ENCODE data around the gene COX7A2L.
"Not testable (repeated sequence)": the region's sequence is repeated elsewhere in the genome, so short reads cannot be mapped to it uniquely, and the experiment has no call there.

The COX7A2L gene

GRCh38 chr2:42339191-42339912 lies 21.7 kb downstream of the COX7A2L start:
- DNase-seq (ENCODE audit: low read depth): no peak

GRCh38 chr2:42338567-42339190 lies 22.3 kb downstream of the COX7A2L start:
- no peak for DNase-seq (ENCODE audit: low read depth)

DNA sequence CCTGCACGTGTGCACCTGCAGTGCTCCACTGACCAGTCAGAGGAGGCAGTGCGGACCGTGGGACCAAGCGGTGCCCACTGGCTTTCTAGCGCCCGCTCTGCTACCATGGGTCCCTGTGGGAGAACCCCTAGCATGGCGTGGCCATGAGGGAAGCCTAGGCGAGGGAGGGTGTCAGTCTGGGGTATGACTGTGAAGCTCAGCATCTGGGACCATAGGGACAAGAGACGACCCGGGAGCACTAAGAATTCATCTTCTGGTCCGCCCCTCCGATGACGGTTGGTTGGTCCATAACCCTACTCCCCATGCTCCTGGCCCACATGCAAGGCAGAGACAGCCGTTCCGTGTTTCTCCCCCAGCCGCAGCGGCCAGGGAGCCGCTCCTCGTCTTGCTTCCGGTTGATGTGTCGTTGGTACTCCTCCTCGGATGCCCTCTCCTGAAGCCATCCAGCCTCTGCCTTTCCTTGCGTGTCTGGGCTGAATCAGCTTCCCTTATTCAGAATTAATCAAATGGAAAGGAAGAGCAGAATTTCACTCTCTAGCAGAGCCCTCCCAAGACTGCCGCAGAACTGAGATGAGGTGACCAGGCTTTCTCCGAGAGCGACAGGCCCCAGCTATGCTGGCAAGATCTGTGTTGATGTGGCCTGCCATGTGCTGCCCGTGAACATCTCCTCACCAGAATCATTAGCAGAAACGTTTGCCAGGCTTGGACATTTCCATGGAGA lies 23.0 kb downstream of the COX7A2L start:
- DNase-seq (ENCODE audit: low read depth): no peak

GRCh38 chr2:42337356-42337820 lies 23.6 kb downstream of the COX7A2L start:
- DNase-seq (ENCODE audit: low read depth): no peak

- no peak for DNase-seq (ENCODE audit: low read depth)
Measured at GRCh38 chr2:42336361-42336965, 24.6 kb downstream of the COX7A2L start.

- no peak for DNase-seq (ENCODE audit: low read depth)
Measured at GRCh38 chr2:42335514-42336104, 25.4 kb downstream of the COX7A2L start.

- DNase-seq (ENCODE audit: low read depth): not testable (repeated sequence)
Measured at GRCh38 chr2:42334865-42335264, 26.2 kb downstream of the COX7A2L start.

DNA sequence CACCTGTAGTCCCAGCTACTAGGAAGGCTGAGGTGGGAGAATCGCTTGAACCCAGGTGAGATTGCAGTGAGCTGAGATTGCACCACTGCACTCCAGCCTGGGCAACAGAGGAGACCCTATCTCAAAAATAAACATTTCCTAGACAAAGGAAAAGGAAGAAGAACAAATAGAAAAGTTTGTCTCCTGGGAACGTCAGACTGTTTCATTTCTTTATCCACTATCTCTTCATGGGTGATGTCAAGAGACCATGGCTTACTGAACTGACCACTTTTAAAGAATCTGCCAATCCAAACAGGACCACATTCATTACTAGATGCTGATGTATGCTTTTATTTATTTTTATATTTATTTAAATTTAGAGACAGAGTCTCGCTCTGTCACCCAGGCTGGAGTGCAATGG lies 26.8 kb downstream of the COX7A2L start:
- DNase-seq (ENCODE audit: low read depth): no peak

GRCh38 chr2:42333579-42333978 lies 27.4 kb downstream of the COX7A2L start:
- no peak for DNase-seq (ENCODE audit: low read depth)

- DNase-seq (ENCODE audit: low read depth): no peak
Measured at GRCh38 chr2:42332575-42332974, 28.4 kb downstream of the COX7A2L start.

DNA sequence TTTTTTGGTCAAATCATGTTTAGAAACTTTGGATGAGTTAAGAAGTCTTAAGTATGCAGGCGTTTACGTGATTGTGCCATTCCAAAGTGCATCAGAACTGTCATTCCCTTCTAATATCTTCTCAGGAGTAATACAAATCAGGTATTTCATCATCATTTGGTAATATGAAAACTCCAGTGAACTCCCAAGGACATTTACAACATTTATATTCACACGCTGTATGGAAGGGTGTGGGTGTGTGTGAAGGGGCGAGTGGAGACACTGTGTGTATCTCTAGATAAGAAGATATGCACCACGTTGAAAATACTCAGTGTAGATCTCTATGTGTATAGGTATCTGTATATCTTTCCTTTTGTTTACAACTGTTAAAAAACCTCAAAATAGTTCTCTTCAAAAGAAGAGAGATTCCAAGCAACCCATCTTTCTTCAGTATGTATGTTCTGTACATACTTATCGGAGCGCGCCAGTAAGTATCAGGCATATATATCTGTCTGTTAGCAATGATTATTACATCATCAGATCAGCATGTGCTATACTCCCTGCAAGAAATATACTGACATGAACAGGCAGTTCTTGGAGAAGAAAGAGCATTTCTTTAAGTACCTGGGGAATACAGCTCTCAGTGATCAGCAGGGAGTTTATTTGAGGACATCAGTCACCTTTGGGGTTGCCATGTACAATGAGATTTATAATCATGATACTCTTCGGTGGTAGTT lies 29.3 kb downstream of the COX7A2L start:
- no peak for DNase-seq (ENCODE audit: low read depth)

DNA sequence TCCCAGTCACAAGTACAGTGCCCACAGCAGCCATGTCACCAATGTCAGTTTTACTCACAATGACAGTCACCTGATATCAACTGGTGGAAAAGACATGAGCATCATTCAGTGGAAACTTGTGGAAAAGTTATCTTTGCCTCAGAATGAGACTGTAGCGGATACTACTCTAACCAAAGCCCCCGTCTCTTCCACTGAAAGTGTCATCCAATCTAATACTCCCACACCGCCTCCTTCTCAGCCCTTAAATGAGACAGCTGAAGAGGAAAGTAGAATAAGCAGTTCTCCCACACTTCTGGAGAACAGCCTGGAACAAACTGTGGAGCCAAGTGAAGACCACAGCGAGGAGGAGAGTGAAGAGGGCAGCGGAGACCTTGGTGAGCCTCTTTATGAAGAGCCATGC lies 31.3 kb downstream of the COX7A2L start:
- no peak for DNase-seq (ENCODE audit: low read depth)

DNA sequence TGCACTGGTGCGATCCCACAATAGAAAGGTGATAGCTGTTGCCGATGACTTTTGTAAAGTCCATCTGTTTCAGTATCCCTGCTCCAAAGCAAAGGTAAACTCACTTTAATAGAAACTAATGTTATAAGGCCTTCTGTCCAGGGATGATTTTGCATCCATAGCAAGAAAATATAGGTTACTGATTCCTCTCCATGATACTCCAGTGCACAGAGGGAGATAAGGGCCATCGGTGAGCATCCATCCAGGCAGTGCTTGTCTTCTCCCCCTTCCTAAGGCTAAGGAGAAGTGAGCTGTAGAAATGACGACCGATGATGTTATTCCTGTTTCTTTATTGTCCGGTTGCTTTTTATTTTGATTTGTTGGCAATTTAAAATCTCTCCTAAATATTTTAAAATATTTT lies 32.1 kb downstream of the COX7A2L start:
- no peak for DNase-seq (ENCODE audit: low read depth)

- DNase-seq (ENCODE audit: low read depth): no peak
Measured at GRCh38 chr2:42328148-42328833, 32.7 kb downstream of the COX7A2L start.

DNA sequence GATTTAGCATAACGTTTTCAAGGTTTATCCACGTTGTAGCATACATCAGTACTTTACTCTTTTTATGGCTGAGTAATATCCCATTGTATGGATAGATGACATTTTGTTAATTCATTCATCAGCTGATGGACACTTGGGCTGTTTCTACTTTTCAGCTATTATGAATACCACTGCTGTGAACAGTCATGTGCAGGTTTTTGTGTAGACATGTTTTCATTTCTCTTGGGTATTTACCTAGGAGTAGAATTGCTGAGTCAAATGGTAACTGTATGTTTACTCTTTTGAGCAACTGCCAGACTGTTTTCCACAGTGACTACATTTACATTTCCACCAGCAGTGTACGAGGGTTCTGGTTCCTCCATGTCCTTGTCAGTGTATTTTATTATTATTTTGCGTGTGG lies 33.9 kb downstream of the COX7A2L start:
- DNase-seq (ENCODE audit: low read depth): no peak

DNA sequence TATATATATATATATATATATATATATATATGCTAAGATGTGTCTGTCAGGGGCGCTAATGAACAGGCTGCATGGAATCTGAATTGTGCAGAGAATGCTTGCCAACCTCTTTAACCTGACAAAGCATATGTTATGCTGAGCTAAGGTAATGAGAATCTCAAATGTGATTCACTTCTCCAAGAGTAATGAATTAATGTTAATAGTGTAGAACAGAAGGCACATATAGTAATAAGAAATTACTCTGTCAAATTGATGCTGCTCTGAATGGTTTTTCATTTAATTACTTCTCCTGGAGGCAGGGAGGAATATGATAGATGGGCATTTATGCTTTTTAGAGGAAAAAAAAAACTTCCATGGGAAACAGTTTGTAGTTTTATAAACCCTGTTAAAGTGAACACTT lies 35.4 kb downstream of the COX7A2L start:
- no peak for DNase-seq (ENCODE audit: low read depth)

DNA sequence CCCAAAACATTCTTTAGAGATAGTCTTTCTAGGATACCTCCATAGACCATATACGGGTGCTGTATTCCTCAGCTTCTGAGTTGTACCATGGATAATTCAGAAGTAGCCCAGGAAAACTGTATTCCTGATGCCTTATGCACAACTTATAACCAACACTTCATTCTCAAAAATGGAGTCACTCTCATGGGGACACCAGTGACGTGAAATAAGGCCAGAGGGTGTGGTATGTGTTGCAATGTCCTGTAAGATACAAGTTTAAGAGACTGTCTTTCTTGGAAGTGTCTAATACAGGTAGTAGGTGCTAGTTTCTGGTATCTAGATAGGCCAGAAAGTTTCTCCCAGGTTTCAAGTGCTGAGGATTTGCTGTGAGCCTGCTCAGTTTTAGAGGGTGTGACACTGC lies 36.1 kb downstream of the COX7A2L start:
- no peak for DNase-seq (ENCODE audit: low read depth)

DNA sequence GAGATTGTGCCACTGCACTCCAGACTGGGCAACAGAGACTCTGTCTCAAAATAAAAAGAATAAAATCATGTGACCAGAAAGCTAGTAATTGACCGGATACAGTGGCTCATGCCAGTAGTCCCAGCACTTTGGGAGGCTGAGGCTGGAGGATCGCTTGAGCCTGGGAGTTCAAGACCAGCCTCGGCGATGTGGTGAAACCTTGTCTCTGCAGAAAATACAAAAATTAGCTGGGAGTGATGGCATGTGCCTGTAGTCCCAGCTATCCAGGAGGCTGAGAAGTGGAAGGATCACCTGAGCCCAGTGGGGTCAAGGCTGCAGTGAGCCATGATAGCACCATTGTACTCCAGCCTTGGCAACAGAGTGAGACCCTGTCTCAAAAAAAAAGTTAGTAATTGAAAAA lies 36.8 kb downstream of the COX7A2L start:
- no peak for DNase-seq (ENCODE audit: low read depth)

GRCh38 chr2:42321452-42322064 lies 39.5 kb downstream of the COX7A2L start:
- no peak for DNase-seq (ENCODE audit: low read depth)

DNA sequence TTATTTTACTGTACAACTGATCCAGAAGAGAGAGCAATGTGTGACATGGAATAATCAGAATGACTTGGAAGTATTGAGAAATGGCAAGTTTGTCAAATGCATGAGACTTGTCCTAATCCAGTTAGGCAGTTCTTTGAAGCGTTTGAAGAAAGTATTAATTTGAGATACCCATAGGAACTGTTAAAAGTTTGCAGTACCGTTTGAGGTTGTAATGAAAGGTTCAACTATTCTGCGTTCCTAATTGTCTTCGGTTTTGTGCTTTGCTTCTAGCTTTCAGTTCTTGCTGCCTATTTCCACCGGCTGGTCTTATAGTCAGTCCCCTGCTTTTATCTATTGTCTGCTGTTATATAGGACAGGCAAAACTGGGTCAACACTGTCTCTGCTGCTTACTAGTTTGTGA lies 41.8 kb downstream of the COX7A2L start:
- no peak for DNase-seq (ENCODE audit: low read depth)

- no peak for DNase-seq (ENCODE audit: low read depth)
Measured at GRCh38 chr2:42317945-42318344, 43.1 kb downstream of the COX7A2L start.

All from activated T-cell treated with anti-CD3 and anti-CD28 coated beads for 1 hour (primary cell).